Measurements from ENCODE around the gene BEGAIN.

BEGAIN gene

DNA sequence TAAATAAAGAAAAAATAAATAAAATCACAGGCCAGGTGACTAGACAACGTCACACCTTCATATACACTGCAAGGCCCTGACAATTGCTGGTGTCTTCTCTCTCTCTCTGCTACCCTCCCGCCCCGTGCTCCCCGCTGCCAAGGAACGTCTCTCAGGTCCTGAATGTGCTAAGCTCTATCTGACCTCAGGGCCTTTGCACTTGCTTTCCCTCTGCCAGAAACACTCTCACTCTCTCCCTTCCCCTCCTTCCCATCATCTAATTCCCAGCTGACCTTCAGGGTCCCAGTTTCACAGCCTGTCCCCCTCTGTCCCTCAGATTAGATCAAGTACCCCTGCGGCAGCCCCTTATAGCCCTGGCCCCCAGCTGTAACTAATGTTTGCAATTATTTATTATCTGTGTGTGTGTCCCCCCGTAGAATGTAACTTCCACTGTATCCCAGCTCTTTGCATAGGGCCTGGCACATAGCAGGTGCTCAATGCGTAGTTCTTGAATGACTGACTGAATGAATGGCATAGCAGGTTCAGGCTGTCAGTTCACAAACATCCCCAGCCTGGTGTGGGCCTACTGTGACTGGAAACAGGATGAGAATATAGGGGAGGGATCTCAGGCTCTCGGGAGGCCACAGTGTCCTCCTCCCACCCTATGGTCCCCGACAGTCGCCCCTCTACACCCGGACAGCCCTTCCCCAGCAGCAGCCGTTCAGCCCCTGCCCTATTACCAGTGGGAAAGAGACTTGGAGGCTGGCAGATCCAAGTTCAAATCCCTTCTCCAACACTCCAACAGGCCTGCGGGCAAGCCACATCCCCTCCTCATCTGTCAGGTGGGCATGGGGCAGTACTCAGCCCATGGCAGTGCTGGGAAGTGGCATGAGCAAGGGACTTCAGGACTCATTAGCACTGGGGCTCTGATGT, 6.6 kb downstream of the BEGAIN start:
- DNase-seq = no peak

DNA sequence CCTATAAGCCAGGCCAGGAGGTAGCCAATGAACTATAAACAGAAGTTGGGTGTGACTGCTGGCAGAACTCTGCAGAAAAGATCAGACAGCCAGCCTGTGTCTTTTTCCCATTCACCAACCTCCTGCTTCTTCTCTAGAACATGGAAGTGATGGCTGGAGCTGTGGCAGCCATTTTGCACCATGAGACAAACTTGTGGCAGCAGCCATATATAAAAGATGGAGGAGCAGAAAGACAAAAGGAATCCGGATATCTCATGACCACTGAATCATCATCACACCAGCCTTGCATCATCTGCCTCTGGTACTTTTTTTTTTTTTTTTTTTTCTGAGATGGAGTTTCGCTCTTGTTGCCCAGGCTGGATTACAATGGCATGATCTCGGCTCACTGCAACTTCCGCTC, 8.7 kb downstream of the BEGAIN start:
- no peak for DNase-seq

DNA sequence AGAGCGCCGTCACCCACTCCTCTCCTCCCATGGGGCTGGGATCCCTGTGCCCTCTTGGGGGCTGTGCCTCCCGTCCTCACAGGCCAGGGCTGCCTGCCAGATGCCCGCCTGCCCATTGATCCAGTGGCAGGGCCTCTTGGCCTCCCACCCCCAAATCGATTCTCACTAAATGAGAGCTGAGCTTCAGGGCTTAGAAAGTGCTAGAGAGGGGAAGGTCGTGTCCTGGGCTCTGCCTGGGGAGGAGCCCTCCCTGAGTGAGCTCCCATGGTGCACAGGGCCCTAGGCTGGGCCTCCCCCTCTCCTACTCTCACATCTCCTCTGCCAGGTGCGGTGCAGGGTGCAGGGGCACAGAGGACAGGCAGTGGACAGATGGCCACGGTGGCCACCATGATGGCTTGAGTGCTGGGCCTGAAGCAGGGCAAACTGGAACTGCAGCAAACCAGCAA, 9.2 kb downstream of the BEGAIN start:
- no peak for DNase-seq

DNA sequence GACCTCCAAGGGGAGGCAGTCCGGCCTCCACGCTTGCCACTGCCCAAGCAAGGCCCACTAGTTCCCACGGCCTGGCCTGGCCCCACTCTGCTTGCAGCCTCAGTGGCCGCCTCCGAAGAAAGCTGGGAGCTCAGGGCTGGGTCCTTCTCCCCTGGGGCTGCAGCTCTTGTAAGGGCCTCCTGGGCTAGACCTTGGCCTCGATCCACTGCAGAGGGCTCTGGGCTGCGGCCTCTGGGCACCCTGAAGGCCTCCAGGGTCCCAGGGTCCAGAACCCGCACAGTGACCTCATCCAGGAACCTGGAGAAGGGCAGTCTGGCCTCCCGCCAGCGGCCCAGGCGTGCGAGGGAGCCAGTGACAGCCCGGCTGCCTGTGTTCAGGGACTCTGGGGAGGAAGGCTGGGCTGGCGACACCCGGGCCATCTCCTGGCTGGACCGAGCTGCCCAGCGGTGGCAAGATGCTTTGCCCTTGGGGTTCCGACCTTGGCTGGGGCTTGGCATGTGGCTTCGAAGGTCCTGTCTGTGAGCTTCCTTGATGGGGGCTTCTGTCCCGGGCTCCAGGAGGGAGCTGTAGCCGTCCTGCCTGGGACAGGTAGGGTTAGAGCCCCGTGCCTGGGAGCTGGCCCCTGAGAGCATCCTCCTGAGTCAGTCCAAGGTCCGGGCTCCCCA, 9.8 kb downstream of the BEGAIN start:
- no peak for DNase-seq

DNA sequence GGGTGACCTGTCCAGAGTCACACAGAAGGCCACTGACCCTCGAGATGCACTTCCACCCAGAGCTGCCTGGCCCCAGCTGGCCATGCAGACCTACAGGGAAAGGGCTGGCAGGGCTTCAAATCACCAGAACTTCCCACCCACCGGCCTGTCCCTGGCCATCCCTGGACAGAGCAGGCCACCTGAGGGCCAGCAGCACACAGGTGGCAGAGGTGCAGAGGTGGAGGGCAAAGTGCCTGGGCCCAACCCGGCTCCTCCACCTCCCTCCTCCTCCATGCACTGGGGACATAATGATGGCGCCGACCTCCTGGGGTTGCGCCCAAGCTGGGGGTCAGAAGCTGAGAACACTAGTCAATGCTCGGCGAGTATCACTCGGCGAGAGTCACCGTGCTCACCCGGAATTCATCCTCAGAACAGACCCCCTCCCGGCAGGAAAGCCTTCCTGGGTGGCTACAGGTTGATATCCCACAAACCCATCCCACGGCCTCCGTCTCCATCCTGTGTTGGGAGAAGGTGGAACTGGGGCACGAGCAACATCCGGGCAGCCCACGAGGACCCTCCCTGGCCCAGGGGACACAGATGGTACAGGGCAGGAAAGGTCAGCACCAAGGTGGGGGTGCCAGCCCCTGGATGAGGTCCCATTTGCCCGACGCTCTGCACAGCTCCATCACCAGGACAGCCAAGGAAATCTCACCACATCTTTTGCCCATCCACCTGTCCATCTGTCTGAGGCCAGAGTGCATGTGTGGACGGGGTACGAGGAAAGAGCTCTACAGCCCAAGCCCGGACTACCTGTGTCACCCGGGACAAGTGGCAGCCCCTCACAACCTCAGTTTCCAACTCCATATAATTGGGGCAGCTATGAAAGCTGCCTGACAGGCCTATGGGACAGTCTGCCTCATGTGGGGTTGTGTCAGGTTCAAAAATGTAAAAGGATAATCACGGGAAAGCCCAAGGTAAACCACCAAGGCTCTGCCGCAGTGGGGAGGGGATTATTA, 10.8 kb downstream of the BEGAIN start:
- DNase-seq = no peak

DNA sequence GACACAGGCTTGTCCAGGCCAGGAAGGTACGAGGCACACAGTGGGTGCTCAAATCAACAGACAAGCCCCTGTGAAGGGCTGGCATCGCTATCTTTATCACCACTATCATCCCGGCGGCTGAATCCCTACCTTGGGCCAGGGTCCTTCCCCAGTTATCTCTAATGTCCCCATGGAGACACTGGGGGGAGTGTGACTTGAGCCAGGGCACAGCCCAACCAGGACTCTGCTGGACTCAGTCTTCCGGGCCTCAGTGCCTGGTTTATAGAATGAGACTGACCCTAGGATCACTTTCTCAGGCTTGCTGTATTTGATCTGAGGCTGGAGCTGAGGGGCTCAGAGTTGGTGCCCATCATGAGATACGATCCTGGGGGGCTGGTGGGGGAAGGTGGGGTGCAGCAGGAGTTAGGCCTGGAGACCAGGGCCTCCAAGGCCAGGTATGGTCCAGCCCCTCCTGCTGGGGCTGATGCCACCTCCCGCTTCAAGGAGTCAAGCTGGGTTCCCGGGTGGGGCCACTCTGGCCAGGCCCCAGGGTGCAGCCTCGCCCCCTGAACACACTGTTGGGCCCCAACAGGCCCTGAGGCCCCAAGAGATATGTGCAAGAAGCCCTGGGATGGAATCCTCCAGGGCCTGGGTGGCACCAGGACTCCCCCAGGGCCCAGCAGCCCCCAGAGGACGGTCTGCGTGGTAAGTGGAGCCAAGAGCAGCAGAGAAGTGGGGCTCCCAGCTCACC, 11.8 kb downstream of the BEGAIN start:
- DNase-seq = no peak

DNA sequence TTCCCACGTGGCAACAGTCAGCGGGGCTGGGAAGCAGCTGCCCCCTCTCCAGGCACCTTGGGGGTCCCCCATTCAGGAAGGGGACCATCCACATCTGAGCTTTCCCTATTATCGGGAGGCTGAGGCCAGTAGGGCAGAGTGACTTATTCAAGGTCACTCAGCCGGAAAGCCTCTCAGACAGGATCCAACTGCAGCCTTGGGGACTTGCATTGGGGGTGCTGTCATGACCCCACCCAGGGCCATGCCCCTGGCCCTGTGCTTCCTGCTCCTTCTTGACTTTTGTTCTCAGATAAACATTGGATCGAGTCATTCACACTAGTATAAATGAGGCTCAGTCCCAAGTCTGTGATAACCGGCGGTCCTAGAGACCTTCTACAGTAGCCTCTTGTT, 12.6 kb downstream of the BEGAIN start:
- DNase-seq = no peak

DNA sequence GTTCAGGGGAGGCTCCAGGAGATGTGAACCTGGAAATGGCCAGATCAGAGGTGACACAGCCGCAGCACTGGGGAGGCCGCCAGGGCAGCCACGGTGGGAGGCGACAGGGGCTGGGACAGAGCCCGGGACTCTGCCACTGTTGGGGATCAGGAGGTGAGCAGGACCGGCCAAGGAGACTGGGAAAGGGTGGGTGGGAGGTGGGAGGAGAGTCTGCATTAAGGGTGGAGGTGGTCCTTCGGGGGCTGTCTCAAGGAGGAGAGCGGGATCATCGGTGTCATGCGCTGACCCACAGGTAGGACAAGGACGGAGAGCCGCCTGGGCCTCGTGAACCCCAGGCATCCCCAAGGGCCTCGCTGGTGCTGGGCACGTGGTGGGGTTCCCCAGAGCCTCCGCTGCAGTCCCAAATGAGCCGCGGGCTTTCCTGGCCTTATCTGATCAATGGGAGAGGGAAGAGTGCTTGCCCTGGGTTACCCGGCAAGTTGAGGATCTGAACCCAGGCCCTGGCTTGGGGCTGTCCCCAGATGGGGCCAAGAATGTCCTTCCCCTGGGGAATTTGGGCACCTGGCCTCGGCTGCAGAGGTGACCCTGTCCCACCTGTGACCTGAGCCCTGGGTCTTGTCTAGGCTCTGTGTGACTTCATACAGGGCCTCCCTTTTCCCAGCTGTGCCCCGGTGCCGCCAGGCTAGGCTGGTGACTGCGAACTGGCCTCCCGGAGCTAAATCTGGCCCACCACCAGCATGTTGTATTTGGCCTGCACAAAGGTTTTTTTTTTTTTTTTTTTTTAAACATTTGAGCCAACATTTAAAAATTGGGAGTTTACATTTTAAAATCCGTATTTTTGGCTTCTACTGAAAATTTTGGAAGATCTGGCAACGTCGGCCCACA, 13.2 kb downstream of the BEGAIN start:
- DNase-seq = no peak

DNA sequence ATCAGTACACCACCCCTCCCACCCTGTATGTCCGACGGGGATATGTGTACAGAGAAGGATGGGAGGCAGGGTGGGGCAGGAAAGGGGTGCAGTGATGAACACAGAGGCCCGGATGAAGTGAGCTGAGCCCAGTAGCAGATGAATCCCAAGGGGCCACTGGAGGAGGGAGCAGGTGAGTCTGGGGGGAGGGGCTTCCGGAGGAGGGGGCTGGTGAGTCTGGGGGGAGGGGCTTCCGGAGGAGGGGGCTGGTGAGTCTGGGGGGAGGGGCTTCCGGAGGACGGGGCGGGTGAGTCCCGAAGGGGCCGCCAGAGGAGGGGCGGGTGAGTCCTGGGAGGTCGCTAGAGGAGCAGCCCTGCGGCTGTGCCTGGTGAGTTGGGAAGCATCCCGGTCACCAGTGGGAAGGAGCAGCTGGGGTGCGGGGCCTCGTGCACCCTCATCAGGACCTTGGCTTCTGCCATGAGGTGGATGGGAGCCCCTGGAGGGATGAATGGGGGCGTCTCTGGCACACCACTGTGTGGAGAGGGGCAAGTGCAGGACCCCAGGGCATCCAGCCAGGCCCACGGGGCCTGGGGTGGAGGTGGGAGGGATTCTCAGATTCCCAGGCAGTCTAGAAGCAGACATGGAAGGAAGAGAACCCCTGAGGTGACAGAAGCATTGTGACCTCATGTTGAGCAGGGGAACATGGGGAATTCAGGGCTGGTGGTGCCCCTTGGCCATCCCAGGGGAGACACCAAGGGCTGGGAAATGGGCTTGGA, 14.0 kb downstream of the BEGAIN start:
- DNase-seq = no peak

DNA sequence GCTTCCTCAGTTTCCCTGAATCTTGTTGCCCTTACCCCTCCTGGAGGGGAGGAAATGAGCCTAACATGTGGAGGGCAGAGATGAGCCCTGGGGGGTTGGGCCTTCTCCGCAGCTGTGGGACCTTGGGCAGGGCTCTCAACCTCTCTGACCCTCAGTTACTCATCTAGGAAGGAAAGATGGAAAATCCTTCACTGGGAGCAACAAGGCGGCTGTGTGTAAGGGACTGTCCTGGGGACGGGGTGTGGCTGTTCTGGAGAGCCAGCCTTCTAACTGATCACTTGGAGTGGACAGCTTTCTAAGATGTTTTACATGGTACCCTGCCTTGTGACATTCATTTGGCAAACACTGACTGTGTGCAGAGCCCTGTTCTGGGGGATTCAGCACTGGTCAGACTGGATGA, 14.7 kb downstream of the BEGAIN start:
- DNase-seq = no peak

DNA sequence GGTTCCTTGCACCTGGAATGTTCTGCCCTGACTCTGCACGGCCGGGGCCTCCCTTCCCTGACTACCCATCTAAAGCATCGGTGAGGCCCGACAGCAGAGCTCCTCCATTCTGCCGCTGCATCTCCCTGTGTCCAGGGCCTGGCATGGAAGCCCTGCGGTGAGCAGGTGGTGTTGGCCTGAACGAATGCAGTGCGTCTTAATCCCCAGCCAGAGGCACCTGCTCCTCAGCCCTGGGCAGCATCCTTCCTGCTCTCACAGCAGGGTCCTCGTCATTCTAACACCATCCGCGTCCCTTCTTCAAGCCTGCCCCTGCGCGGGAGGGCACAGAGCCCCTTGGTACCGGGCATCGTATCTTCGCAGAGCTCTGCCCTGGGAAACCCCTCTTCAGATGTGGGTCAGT, 15.4 kb downstream of the BEGAIN start:
- DNase-seq = peak; percentile 53

DNA sequence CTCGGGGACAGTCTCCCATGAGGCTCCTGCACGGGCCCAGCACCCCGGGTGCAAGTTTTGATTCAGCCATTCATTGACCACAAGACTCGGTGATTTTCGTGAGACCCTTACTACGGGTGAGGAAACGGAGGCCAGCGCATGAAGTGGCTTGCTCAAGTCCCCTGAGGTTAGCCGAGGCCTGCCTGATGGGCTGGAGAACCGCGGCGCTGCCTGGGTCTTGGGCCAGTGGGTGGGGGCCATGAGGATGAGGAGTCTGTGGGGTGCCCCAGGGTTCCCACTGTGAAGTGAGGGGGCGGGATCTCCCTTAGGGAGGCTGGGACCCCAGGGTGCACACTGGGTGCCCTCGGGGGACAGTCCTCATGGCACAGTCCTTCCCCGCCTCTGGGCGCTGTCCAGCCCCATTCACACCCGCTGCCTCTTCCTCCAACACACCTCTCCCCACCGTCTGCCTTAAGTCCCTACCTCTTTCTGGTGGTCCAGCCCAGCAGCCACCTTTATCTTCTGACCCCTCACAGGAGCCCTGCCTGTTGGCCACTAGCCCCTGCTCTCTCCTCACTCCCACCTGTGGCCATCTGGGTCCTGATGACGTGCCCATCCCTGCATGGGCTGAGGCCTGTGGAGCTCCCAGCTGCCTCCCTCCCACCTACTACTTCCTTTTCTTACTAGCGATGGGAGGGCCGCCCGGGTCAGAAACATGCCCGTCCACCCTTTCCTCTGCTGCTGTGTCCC, 16.3 kb downstream of the BEGAIN start:
- no peak for DNase-seq

DNA sequence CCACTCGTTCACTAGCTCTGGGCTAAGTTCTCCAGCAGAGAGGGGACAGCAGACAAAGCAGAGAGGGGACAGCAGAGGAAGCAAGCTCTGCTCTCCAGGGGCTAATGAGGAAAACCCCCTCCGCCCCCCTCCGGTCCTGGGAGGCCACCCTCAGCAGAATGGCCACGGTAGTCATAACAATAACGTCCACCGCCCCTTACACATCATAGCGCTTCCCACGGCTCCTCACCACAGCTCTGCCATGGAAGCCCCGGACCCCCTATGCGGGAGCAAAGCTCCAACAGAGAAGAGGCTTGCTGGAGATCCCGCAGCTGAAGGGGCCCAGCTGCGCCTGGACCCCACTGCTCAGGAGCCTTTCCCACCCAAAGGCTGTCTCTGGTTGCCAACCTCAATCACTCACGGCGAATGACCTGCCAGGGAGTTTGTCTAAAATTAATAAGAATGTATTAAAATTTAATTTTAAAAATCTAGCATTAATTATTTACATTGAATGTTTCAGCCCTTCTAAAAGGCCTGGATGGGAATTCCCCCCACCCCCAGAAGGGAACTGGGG, 17.4 kb downstream of the BEGAIN start:
- peak; percentile 77 for DNase-seq

DNA sequence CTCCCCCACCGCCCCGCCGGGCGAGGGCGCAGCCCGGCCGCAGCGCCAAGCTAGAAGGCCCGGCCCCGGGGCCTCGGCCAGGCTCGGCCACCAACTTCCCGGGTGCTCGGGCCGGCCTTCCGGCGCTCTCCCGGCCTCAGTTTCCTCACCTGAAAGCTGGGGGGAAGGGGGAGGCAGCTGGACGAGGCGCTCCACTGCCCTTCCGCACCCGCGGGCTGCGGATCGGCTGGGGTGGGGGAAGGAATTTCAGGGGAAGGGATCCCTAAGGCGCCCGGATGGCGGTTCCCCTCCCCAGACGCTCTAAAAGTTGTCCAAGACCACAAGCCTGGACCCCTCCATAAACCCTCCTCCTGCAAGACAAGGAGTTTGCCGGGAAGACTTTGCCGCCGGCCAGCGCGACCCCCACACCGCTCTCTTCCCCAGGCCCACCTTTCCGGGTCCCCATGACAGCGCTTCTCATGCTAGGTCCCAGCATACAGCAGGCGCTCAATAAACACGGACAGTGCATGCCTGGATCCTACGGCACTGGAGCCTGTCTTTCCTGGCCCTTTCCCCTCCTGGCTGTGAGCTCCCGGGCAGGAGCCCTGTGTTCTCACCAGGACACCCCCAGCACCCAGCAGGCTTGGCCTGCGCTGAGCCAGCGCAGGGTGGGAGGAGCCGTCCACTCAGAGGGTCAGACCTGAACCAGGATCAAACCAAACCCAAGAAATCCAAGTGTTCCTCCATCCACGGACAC, 18.1 kb downstream of the BEGAIN start:
- DNase-seq = no peak

DNA sequence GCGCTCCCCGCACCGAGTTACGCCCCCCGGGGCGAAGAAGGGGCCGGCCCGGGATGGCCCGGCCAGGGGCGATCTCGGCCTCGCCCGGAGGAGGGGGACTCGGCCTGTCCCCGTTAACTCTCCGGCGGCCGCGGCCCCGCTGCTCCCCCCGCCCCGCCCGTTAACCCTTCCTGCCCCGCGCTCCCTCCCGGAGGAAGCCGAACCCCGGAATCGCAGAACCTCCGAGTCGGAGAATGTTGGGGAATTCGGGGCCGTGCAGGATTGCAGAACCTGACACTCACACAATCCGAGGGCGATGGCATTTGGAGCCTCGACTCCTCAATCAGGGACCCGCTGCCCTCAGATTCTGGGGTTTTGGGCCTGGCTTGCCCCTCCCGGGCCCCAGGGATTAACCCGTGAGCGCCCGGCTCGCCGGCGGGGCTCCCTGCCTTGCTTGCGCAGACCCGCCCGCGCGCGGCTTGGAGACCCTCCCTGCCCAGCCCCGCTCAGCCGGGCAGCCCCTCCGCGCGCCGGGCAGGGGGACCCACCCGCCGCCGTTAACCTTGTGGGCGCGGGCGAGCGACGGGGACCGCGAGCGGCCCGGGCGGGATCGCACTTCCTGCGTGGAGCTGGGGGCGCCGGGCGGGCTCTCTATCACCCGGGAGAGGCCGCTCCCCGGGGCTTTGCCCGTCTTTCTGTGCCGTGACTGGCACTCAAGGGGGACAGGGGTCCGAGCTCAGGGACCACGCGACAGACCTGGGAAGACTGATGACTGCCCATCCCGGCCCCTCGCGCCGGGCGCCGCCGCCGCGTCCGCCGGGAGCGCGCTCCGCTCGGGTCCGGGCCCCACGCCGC, 18.8 kb downstream of the BEGAIN start:
- DNase-seq = peak; percentile 51

DNA sequence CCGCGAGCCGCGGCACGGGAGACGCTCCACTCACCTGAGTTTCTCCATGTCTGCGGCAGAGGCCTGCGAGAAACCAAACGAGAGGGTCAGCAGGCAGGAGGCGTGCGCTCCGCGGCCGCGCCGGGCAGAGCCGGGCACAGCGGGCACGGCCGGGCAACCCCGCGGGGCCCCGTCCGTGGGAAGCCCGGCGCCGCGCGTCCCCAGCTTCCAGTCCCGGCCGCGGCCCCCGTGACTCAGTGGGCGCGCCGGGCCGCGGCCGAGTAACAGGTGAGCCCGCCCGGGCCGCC, 19.4 kb downstream of the BEGAIN start:
- no peak for DNase-seq

DNA sequence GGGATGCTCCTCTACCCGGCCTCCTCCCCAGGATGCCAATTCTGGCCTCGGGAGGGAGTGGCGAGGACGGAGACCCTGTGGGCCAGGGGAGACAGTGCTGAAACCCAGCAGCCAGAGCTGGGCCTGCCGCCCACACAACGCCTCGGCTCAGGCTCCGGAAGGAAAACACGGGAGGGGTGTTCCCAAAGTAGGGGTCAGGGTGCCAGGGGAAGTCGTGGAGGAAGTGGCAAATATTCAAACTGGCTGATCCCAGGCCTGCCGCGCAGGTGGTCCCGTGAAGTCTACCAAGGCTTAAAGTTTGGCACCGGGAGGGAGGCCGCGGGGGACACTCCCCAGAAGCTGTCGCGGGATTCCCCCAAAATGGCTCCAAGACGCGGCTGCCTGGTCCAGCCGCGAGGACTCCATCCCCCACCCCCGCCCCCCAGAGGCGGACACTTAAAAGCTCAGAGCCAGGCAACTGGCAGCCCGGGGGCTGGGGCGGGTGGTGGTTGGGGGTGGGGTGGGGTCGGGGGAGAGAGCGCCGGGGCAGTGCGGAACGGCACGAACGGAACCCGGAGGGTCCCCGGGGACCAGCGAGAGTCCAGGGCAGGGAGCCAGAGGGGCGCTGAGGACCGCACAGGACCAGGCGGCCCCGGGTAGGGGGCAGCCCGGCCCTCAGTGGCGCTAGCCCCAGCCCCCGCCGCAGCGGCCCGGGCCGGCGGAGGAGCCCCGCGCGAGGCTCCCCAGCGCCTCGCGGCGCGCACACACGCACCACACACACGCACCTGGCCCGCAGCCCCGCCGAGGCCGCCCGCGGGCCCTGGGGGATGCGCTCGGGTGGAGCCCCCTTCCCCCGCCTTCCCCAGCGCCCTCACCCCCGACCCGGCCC, 20.0 kb downstream of the BEGAIN start:
- DNase-seq = no peak
